GM12864 (cell line): ENCODE results near the gene ATP8A2.

Source experiments
- DNase-seq: peaks from one replicate; pipeline ENCODE4 v3.0.0-alpha.2; 2011; ENCODE audit warnings: low read depth
- H3K4me3 ChIP-seq: 2 replicates; pipeline ENCODE4 v1.5.1; 2011; ENCODE audit warnings: mild to moderate bottlenecking, low read depth, low read length, control low read depth
- TF ChIP-seq, protein P1 (sequence below): IDR thresholded peaks from 2 replicates; pipeline ENCODE4 v1.5.1; 2011; ENCODE audit warnings: low read depth, mild to moderate bottlenecking, moderate library complexity, low read length, control low read depth, inconsistent platforms; ENCODE audit errors: missing control alignments

The ATP8A2 gene

DNA sequence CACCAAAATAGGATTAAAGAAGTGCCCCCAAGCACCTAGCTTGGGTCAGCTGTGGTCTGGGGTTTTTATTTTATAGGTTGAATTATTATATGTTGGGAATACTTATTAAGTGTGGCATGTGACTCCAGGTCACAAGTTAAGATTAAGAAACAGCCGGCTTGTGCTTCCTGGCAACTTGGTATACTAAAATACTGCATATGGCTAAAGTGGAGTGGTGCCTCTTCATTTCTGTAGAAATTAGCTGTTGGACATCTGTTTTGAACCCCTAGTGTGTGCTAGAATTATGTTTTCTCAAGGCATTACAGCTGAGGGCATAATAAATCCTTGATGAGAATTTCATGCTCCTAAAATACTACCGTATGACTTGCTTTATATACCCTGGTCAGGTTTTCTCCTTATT, 393.5 kb downstream of the ATP8A2 start:
- no peak overlapping the region for H3K4me3 ChIP-seq
- TF ChIP-seq, protein P1, sequence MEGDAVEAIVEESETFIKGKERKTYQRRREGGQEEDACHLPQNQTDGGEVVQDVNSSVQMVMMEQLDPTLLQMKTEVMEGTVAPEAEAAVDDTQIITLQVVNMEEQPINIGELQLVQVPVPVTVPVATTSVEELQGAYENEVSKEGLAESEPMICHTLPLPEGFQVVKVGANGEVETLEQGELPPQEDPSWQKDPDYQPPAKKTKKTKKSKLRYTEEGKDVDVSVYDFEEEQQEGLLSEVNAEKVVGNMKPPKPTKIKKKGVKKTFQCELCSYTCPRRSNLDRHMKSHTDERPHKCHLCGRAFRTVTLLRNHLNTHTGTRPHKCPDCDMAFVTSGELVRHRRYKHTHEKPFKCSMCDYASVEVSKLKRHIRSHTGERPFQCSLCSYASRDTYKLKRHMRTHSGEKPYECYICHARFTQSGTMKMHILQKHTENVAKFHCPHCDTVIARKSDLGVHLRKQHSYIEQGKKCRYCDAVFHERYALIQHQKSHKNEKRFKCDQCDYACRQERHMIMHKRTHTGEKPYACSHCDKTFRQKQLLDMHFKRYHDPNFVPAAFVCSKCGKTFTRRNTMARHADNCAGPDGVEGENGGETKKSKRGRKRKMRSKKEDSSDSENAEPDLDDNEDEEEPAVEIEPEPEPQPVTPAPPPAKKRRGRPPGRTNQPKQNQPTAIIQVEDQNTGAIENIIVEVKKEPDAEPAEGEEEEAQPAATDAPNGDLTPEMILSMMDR: no peak
- no peak for DNase-seq

DNA sequence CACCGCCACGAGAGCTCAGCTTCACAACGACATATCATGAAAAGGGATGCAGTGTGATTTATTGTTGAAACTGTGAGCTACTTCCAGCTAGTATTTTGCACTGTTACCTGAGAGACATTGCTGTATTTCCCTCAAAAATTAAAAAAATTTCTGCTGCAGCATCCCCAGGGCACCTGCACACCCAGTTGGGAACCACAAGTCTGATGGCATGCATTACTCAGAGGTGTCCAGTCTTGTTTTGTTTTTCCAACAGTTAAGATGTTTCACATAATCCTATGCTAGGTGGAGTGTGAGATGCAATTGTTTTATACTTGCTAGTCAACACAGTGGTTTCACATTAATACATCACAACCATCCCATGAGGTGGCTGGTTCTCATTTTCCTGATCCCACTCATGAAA, 394.8 kb downstream of the ATP8A2 start:
- TF ChIP-seq, protein P1: no peak
- DNase-seq: no peak
- no peak overlapping the region for H3K4me3 ChIP-seq

DNA sequence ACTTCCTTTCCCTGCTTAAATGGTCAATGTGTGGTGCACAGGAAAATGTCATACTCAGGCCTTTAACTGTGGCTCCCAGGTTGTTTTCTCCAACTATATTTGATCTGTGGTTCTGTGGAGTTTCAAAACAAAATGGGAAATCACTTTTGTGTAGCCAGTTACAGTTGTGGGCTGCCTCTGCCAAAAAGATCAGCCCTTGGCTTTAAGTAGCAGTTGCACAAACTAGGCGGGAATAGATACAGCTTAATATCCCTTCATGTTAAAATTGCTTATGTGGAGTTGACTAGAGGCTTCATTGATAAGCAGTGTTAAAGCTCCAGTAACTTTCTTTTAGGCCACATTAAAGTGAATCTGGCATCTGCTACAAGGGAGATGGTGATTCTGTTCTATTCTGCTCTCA, 395.2 kb downstream of the ATP8A2 start:
- no peak overlapping the region for H3K4me3 ChIP-seq
- no peak for DNase-seq
- TF ChIP-seq, protein P1: no peak

DNA sequence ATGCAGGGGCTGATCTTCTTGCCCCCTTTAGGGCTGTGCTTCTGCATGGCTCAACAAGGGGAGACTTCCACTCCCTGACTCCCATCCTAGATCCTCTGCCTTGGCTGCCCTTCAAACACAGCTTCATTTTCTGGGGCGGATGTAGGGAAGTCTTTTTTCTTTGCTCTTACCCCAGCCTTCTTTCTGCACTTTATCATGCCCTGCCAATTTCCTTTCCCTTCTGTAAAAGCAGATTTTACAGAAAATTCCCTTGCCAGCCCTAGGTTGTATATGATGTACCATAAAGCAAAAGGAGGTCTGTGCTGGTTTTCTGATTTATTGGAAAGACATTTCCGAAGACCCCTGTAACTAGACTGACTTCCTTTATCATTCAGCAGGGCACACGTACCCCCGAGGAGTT, 396.6 kb downstream of the ATP8A2 start:
- H3K4me3 ChIP-seq: no peak overlapping the region
- TF ChIP-seq, protein P1: no peak

DNA sequence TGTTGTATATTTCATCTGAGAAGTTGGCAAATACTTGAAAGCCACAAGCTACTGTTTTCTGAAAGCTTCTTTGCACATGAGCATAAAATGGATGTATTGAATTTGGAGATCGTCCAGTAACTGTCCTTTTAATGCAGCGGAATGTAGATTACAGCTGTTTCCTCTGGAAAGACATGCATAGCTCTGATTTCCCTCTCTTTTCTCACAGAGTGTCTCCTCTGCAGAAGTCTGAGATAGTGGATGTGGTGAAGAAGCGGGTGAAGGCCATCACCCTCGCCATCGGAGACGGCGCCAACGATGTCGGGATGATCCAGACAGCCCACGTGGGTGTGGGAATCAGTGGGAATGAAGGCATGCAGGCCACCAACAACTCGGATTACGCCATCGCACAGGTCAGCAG, 397.1 kb downstream of the ATP8A2 start:
- no peak overlapping the region for H3K4me3 ChIP-seq
- DNase-seq: no peak
- TF ChIP-seq, protein P1: no peak

More for the DNA sequence above, 396.6 kb downstream of the ATP8A2 start:
- no peak for DNase-seq

DNA sequence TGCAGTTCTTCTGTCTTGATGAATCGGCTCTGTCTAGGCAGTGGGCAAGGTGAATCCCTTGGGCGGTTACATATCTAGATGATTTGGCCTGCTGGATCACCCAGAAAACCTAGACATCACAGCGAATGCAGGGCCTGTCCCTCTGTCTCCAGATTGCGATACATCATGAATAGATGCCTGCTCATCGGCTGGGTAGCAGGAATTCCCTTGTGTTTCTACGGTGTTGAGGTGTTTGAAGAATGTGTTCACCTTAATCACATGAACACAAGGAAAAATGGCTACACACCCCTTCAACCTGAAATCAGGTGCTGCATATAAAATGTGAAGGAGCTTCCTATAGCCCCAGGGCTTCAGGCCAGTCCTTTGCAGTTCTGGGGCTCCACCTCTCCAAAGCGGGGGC, 398.8 kb downstream of the ATP8A2 start:
- no peak overlapping the region for H3K4me3 ChIP-seq
- no peak for DNase-seq
- TF ChIP-seq, protein P1: no peak

DNA sequence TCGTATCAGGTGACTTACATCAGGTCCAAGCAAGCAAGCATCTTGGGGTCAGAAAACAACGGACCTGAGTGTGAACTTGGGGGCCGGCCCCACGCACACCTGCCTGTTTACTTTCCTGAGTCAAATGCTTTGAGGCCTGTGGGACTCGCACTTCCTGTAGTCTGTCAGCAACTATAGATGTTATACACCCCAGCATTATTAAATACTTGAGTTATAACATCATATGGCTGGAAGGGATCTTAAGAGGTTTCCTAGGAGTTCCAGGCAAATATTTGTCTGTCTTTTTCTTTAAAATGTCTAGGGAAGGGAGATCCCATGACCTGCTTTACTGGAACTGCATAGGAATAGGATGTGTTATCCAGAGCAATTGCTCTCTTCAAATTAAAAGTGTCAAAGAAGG, 399.4 kb downstream of the ATP8A2 start:
- H3K4me3 ChIP-seq: no peak overlapping the region
- TF ChIP-seq, protein P1: no peak
- DNase-seq: no peak
